HG03575 (cell line): Measurements from ENCODE around the gene CCDC194.

Experiments used
- ATAC-seq: cut with Tn5 transposase; IDR thresholded peaks from one replicate; pipeline ENCODE4 v1.9.1; 2021; ENCODE audit not compliant: unreplicated experiment, insufficient number of reproducible peaks, low FRiP score; ENCODE audit errors: extremely low read depth

CCDC194 gene

GRCh38 chr19:17406887-17407196 is 12.8 kb upstream of the CCDC194 start:
- no peak for ATAC-seq

GRCh38 chr19:17406046-17406886 is 12.3 kb upstream of the CCDC194 start:
- ATAC-seq = no peak

- no peak for ATAC-seq
Measured at GRCh38 chr19:17405250-17406045, 11.5 kb upstream of the CCDC194 start, which contains the start of gene BST2. TSS of gene BST2 (minus strand) at chr19:17405630. CDS start at chr19:17405575, 55 bp downstream.

GRCh38 chr19:17404621-17405249 is 10.7 kb upstream of the CCDC194 start:
- ATAC-seq = no peak

- ATAC-seq = no peak
Measured at GRCh38 chr19:17404015-17404414, 10.0 kb upstream of the CCDC194 start.

GRCh38 chr19:17402982-17403855 is 9.2 kb upstream of the CCDC194 start:
- no peak for ATAC-seq

- no peak for ATAC-seq
Measured at GRCh38 chr19:17401628-17402027, 7.6 kb upstream of the CCDC194 start.

GRCh38 chr19:17398902-17399527 is 5.0 kb upstream of the CCDC194 start:
- ATAC-seq = no peak

GRCh38 chr19:17394891-17395415 is 957 bp upstream of the CCDC194 start:
- ATAC-seq = no peak

- ATAC-seq = no peak
Measured at GRCh38 chr19:17393002-17393401, 994 bp downstream of the CCDC194 start.

- ATAC-seq = no peak
Measured at GRCh38 chr19:17391371-17392151, 2.4 kb downstream of the CCDC194 start.

- no peak for ATAC-seq
Measured at GRCh38 chr19:17390665-17391370, 3.2 kb downstream of the CCDC194 start.

GRCh38 chr19:17389957-17390664 is 3.9 kb downstream of the CCDC194 start:
- no peak for ATAC-seq

- no peak for ATAC-seq
Measured at GRCh38 chr19:17389288-17389687, 4.7 kb downstream of the CCDC194 start.

- ATAC-seq = no peak
Measured at GRCh38 chr19:17385878-17386611, 8.0 kb downstream of the CCDC194 start.
